ENCODE results near the gene HES1.
A peak's percentile ranks its signal among the peaks of the same experiment; 100 is the strongest.
"Not testable (repeated sequence)": the region's sequence is repeated elsewhere in the genome, so short reads cannot be mapped to it uniquely, and the experiment has no call there.

Gene HES1

DNA sequence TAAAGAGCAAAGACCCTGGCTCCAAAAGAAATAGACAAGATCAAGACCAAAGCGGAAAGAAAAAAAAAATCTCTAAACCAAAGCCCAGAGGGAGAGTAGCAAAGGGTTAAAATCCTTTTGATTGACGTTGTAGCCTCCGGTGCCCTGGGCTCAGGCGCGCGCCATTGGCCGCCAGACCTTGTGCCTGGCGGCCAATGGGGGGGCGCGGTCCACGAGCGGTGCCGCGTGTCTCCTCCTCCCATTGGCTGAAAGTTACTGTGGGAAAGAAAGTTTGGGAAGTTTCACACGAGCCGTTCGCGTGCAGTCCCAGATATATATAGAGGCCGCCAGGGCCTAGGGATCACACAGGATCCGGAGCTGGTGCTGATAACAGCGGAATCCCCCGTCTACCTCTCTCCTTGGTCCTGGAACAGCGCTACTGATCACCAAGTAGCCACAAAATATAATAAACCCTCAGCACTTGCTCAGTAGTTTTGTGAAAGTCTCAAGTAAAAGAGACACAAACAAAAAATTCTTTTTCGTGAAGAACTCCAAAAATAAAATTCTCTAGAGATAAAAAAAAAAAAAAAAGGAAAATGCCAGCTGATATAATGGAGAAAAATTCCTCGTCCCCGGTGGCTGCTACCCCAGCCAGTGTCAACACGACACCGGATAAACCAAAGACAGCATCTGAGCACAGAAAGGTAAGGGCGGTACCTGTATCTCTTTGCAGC lies at the start of gene HES1:
Gene HES1 (plus strand): TSS at position 343 of the 713 bp plus-strand sequence. CDS start 233 bp downstream, at position 576.
- DNase-seq (ENCODE audit: low read depth, low spot score) = peak; percentile 89
- peak within 1 kb of the TSS; percentile 99 for H3K27ac ChIP-seq

- no peak for DNase-seq (ENCODE audit: low read depth, low spot score)
Observed at GRCh38 chr3:194086388-194087075, 49.4 kb upstream of the HES1 start.

GRCh38 chr3:194087280-194087679 lies 48.7 kb upstream of the HES1 start:
- no peak overlapping the region for H3K27ac ChIP-seq
- DNase-seq (ENCODE audit: low read depth, low spot score) = no peak

More at GRCh38 chr3:194086388-194087075, 49.4 kb upstream of the HES1 start:
- no peak overlapping the region for H3K27ac ChIP-seq

GRCh38 chr3:194087995-194088855 lies 47.7 kb upstream of the HES1 start:
- H3K27ac ChIP-seq = peak overlapping the region; percentile 84
- no peak for DNase-seq (ENCODE audit: low read depth, low spot score)

- peak; percentile 100 for DNase-seq (ENCODE audit: low read depth, low spot score)
- H3K27ac ChIP-seq = peak overlapping the region; percentile 84
Observed at GRCh38 chr3:194089357-194090177, 46.4 kb upstream of the HES1 start.

- DNase-seq (ENCODE audit: low read depth, low spot score) = not testable (repeated sequence)
- peak overlapping the region; percentile 84 for H3K27ac ChIP-seq
Observed at GRCh38 chr3:194090178-194090555, 45.8 kb upstream of the HES1 start.

GRCh38 chr3:194090716-194091115 lies 45.2 kb upstream of the HES1 start:
- H3K27ac ChIP-seq = peak overlapping the region; percentile 84

DNA sequence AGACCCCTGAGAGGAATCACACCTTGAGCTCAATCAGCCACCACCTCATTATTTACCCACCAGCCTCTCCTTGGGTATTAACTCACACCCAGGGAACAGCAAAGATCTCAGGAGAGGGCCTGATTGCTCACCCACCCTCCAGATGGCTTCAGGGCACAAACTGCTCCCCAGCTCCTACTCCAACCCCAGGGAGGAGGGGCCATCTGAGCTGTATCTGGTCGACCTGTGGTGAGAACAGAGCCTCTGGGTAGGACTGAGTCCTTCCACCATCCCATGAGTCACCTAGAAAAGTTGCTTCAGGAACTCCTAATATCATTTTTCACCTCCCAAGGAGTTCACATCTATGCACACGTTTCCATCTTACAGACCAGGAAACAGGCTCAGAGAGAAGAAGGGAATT lies 44.8 kb upstream of the HES1 start:
- peak; percentile 98 for DNase-seq (ENCODE audit: low read depth, low spot score)
- H3K27ac ChIP-seq = peak overlapping the region; percentile 84

More at GRCh38 chr3:194090716-194091115, 45.2 kb upstream of the HES1 start:
- DNase-seq (ENCODE audit: low read depth, low spot score) = no peak

GRCh38 chr3:194091897-194092296 lies 44.1 kb upstream of the HES1 start:
- DNase-seq (ENCODE audit: low read depth, low spot score) = not testable (repeated sequence)
- peak overlapping the region; percentile 84 for H3K27ac ChIP-seq

- DNase-seq (ENCODE audit: low read depth, low spot score) = no peak
- no peak overlapping the region for H3K27ac ChIP-seq
Observed at GRCh38 chr3:194092881-194093301, 43.1 kb upstream of the HES1 start.

- no peak for DNase-seq (ENCODE audit: low read depth, low spot score)
- H3K27ac ChIP-seq = no peak overlapping the region
Observed at GRCh38 chr3:194093842-194094241, 42.1 kb upstream of the HES1 start.

GRCh38 chr3:194095464-194095863 lies 40.5 kb upstream of the HES1 start:
- DNase-seq (ENCODE audit: low read depth, low spot score) = no peak

GRCh38 chr3:194095902-194096301 lies 40.0 kb upstream of the HES1 start:
- DNase-seq (ENCODE audit: low read depth, low spot score) = no peak
- no peak overlapping the region for H3K27ac ChIP-seq

More at GRCh38 chr3:194095464-194095863, 40.5 kb upstream of the HES1 start:
- no peak overlapping the region for H3K27ac ChIP-seq

- no peak for DNase-seq (ENCODE audit: low read depth, low spot score)
- H3K27ac ChIP-seq = no peak overlapping the region
Observed at GRCh38 chr3:194097141-194097882, 38.6 kb upstream of the HES1 start.

DNA sequence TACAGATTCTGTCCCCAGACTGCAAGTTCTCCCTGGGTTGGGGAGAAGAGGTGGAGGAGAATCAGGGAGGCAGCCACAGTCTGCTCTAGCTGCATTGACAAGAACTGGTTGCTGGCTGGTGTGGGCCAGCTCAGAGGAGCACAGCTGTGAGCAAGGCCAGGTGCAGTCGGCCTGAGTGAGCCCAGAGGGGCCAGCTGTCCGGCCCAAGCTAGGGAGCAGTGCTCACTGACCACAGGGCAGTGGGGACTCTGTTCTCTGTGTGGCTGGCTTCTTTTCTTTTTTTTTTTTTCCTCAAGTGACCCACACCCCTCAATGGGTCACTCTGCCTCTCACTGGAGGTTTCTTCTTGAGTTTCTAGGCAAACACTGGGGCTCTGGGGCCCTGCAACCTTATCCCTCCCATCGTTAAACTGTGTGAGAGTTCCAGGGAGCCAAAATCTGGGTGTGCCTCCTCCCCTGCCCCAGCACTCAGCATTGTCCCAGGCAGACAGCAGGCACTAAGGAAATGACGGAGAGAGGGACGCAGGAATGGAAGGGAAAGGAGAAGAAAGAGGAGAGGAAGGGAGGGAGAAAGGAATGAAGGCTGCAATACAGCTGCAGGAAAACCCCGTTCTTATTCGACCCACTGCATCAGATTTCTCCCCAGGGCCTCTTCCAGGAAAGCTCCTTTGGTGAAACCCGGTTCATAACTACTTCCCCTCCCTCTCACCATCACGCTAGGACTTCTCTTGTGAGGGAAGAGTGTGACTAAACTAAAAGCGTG lies 37.7 kb upstream of the HES1 start:
- no peak overlapping the region for H3K27ac ChIP-seq
- no peak for DNase-seq (ENCODE audit: low read depth, low spot score)

DNA sequence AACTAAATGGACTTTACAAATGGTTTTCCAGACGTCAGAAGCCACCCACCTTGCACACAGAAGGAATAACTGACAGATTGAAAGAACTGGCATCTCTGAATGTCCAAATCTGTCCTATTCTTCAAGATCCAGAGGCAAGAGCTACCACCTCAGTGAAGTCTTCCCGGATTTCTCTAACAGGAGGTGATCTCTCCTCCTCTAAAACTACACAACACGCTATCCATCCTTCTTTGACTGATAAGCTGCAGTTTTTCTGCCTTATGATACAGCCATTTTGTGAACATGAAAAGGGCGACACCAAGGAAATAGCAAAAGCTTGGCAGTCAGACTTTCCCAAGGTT lies 37.1 kb upstream of the HES1 start:
- no peak for DNase-seq (ENCODE audit: low read depth, low spot score)
- no peak overlapping the region for H3K27ac ChIP-seq

DNA sequence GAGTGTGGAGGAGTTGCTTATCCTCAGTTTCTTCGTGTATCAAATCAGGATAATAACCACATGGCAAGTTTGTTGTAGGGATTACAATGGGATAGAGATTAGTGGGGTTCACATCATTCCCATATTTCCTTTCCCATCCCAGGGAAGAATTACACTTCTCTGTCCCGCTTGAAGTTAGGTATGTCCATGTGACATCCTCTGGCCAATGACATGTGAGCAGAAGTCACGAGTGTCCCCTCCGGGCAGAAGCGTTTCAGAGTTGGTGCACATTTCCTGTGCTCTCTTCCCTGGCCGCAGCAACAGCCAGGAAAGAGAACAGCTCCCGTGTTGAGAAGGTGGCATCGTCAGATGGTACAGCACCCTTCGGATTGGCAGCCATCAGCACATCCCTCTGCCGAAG lies 36.7 kb upstream of the HES1 start:
- no peak for DNase-seq (ENCODE audit: low read depth, low spot score)
- H3K27ac ChIP-seq = no peak overlapping the region

- no peak for DNase-seq (ENCODE audit: low read depth, low spot score)
- H3K27ac ChIP-seq = no peak overlapping the region
Observed at GRCh38 chr3:194100856-194101390, 35.0 kb upstream of the HES1 start.

All from epithelial cell of prostate (primary cell).